Activated CD4-positive, alpha-beta T cell treated with anti-CD3 and anti-CD28 coated beads for 4 hours (primary cell): ENCODE results near the gene AKT2.

Experiments used
- DNase-seq, 2 donors: peaks; one replicate each; pipeline ENCODE4 v3.0.0-alpha.2; 2020

AKT2 gene

GRCh38 chr19:40249201-40249600, 35.9 kb downstream of the AKT2 start:
- DNase-seq = no peak

GRCh38 chr19:40247735-40248262, 37.3 kb downstream of the AKT2 start:
- no peak for DNase-seq

- DNase-seq = no peak
Observed at GRCh38 chr19:40247178-40247577, 38.0 kb downstream of the AKT2 start.

DNA sequence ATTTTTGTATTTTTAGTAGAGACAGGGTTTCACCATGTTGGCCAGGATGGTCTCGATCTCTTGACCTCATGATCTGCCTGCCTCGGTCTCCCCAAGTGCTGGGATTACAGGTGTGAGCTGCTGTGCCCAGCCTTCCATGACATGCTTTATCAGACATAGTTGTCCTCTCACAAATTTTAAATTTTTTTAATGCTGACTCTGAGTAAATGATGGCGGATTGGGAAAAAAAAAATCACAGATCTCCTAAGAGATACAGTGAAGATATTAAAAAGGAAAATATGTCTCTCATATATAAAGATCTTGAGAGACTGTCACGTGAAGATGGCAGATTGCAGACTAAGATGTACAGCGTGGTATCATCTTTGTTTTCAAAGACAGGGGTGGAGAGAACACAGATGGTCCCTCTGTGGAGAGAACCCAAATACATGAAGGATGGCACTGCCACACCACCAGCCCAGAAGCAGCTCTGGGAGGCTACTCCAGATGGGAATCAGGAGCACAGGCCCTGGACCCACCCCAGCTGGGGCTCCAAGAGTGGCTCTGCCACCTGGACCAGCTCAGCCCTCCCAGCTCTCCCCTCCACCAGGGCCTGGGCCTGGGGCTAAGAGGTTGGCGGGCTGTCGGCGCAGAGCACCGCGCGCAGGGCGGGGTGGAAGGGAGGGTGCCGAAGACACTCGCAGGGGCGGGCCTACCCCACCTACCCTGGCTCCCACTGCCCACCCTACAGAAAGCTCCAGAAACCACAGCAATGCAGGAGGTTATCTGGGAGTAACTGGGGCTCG, 38.7 kb downstream of the AKT2 start:
- no peak for DNase-seq

- no peak for DNase-seq
Observed at GRCh38 chr19:40245506-40246128, 39.5 kb downstream of the AKT2 start.

DNA sequence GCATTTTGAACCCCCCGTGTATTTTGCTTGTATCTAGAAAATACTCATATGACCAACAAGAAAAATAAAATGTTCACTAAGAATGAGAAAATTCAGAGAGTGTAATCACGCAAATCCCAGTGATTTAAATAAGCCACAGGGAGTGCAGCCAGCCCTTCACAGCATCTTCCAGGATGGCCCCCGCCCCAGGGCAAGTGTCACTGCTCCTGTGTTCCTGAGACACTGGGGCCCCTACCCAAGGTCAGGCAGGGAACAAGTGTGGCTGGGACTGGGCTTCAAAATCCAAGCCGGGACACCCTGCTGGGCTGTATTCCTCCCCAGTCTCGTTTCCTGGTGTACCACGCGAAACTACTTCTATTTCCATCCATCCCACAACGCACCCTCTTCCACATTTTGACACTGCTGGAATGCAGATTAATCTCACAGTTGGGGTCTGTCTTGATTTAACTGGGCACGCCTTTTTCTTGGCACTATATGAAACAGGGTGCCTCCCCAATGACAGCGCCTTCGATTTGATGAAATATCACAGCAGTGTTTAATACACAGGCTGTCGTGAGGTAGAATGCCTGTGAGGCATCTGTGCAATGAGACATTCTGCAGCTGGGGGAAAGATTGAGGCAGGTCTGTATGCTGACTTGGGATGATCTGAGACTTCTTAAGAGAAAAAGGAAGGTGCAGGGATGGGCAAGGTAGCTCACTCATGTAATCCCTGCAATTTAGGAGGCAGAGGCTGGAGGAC, 40.4 kb downstream of the AKT2 start:
- DNase-seq = no peak

- no peak for DNase-seq
Observed at GRCh38 chr19:40243181-40243580, 42.0 kb downstream of the AKT2 start.

DNA sequence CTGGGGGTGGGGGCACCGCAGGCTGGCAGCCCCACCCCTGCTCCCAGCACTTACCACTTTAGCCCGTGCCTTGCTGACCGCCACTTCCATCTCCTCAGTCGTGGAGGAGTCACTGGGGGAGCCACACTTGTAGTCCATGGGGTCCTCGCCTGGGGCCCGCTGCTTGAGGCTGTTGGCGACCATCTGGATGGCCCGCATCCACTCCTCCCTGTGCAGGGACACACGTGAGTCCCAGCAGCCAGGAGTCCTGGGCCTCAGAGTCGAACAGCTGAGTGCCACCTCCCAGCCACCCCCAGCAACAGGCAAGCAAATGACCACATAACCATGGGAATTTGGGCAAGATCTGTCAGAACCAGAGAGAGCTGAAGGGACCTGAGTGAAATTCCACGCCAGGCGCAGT, 42.7 kb downstream of the AKT2 start:
- no peak for DNase-seq

- DNase-seq = no peak
Observed at GRCh38 chr19:40241809-40242384, 43.2 kb downstream of the AKT2 start.

DNA sequence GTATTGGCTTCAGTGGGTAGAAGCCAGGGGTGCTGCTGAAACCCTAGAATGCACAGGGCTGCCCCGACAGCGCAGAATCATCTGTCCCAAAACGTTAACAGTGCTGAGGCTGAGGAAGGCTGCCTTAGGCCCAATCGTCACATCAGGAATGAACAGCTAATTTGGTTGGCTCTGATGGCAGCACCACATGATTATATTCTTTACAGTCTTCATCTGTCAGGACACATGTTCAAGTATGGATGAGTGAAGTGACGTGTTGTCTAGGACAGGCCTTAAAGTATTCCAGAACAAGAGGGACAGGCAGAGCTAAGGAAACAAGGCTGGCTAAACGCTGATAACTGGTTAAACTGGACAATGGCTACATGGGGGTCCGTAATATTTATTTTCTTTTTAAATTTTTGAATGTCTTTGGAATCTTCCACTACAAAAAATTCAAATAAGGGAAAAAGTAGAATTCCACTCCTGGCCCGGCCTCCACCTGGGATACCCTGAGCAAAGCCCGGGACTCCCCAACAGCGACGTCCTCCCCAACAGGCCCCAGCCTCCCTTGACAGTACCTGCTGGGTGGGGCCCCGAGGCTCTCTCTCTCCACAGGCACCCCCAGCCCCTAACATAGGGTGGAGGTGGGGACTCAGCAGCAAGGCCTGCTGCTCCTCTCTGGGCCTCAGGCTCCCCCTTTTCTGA, 43.9 kb downstream of the AKT2 start:
- DNase-seq = no peak

GRCh38 chr19:40240332-40240731, 44.8 kb downstream of the AKT2 start:
- no peak for DNase-seq

GRCh38 chr19:40239415-40240226, 45.5 kb downstream of the AKT2 start:
- DNase-seq = no peak

GRCh38 chr19:40238775-40239174, 46.4 kb downstream of the AKT2 start:
- no peak for DNase-seq

GRCh38 chr19:40237791-40238190, 47.4 kb downstream of the AKT2 start:
- no peak for DNase-seq

DNA sequence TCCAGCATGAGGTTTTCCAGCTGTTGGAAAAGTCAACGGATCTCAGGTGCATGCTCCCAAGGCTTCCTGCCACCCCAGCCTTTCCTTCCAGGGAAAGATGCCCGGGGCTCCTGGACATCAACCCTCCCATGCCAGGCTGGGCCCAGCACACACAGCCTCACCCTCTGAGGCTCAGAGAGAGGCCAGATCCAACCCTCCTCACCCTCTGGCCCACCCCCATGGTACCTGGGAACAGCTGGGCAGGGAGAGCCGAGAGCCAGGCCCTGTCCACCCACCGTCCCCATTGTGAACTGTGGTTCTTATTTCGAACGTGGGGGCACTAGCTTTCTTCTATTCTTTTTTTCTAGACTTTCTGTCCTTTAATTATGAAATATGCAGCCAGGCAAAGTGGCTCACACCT, 48.8 kb downstream of the AKT2 start:
- DNase-seq = no peak

DNA sequence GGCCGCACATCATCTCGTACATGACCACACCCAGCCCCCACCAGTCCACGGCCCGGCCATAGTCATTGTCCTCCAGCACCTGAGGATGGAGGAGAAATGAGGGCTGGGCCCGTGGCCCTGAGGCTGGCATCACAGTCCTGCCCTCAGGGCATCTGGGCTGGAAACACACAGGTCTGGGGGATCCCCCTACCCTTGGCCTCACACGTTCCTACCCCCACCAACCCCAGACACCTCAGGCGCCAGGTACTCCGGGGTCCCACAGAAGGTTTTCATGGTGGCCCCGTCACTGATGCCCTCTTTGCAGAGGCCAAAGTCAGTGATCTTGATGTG, 49.2 kb downstream of the AKT2 start:
- no peak for DNase-seq

DNA sequence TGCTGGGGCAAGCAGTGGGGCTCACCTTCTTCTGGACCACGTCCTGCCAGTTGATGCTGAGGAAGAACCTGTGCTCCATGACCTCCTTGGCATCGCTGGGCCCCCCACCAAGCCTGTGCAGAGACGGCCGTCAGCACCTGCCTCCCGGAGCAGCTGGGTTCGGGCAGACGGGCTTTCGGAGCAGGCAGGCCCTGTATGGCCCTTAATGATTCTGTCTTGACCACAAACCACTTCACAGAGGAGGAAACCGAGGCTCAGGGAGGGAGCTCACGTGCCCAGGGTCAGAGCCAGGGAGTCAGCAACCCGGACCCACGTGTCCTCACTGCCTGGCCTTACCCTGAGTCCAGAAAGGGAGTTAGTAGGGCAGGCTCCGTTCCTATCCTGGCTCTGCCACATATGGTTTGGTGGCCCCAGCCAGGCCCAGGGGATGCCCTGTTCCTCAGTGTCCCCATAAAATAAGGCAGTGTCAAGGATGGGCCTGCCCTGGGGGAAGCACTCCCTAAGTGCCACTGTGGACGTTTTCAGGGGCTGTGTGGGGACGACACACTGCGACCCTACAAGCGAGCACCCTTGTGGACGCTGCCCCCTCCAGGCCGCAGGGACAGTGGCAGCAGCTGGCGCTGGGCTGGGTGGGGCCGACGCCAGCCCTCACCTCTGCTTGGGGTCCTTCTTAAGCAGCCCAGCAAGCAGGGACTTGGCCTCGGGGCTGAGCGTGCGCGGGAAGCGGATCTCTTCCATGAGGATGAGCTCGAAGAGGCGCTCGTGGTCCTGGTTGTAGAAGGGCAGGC, 49.7 kb downstream of the AKT2 start:
- no peak for DNase-seq

DNA sequence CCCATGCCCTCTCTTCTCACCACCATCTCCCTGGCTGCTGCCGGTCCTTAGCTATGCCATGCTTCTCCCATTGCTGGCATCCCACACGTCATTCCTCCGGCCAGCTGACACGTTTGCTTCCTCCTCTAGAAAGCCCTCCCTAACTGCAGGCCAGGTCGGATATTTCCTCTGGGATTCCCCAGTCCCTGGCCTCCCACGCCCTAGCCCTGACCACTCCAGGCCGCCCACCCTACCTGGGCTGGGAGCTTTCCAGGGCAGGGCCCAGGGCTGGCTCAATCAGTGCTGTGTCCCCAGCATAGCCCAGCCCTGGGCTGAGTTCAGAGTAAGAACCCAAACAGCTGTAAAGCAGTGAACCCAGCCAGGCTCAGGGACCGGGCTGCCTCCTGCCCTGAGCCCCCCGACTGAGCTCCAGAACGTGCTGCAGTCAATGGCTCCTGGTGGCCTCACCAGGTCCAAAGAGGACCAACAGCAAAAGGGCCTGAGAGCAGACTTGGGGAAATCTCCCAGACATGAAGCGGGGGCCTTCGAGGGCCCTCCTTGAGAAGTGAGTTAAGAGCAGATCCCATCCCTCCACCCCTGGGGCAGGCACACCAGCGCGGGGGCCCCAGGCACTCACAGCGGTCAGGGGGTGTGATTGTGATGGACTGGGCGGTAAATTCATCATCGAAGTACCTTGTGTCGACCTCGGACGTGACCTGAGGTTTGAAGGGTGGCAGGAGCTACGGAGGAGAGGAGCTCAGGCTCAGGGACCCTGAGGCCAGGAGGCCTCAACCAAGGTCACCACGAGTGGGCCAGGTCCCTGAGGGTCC, 50.5 kb downstream of the AKT2 start:
- no peak for DNase-seq

DNA sequence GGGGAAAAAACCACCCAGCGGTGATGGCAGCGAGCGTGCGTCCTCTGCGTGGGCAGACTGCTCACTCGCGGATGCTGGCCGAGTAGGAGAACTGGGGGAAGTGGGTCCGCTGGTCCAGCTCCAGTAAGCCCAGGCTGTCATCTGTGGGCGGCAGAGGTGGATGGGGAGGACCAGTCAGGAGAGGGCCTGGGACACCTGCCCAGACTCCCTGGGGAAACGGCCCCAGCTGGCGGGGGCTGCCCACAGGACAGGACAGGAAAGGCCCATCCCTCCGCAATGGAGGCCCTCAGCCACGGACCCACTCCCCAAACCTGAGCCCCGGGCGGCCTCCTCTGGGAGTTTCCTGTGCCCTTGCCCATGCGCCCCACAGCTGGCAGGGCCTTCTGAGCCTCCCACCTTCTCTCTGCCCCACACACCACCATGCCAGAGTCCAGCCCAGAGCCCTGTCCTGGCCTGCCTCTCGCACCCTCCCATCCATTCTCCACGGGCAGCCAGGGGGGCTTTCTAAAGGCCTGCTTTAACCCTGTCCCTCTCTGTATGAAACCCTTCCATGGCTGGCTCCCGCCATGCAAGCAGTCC, 51.2 kb downstream of the AKT2 start:
- no peak for DNase-seq
